K562 (cell line): ENCODE measurements around the gene KBTBD12.

Experiments used
- FOXA3 ChIP-seq, 2 experiments: fragments of 450-650 bp in 1 of 2; sonication (generic) in 1 of 2; formaldehyde crosslinking; IDR thresholded peaks in 1 of 2; conservative IDR thresholded peaks in 1 of 2; 2 replicates each; pipeline versions ENCODE4 v1.4.0 to v1.8.0; 2020 to 2022; ENCODE audit warnings: mild to moderate bottlenecking in 2 of 2, missing genetic modification reagents in 1 of 2
- SMAD3 ChIP-seq: fragments of 450-650 bp; formaldehyde crosslinking; conservative IDR thresholded peaks from 2 replicates; pipeline ENCODE4 v1.4.0; 2020; ENCODE audit warnings: mild to moderate bottlenecking
- TF ChIP-seq, protein P1 (sequence below), 3 experiments: IDR thresholded peaks in 2 of 3; conservative IDR thresholded peaks in 1 of 3; 2 replicates each; pipeline ENCODE4 v1.5.1; 2011 to 2012; ENCODE audit warnings: low read length in 3 of 3, mild to moderate bottlenecking in 3 of 3, control low read depth in 2 of 3, improper control_type of control experiment in 1 of 3, inconsistent platforms in 1 of 3, low read depth in 1 of 3, mixed read lengths in 1 of 3, moderate library complexity in 1 of 3; ENCODE audit not compliant: insufficient read depth in 2 of 3

- TF ChIP-seq FOXA3 (CRISPR knock-in tag; conservative IDR thresholded peaks at IDR 0.05 in 1 of 2, IDR thresholded peaks at IDR 0.05 in 1 of 2) (no peak), SMAD3 (CRISPR knock-in tag) (no peak)
- TF ChIP-seq, protein P1, sequence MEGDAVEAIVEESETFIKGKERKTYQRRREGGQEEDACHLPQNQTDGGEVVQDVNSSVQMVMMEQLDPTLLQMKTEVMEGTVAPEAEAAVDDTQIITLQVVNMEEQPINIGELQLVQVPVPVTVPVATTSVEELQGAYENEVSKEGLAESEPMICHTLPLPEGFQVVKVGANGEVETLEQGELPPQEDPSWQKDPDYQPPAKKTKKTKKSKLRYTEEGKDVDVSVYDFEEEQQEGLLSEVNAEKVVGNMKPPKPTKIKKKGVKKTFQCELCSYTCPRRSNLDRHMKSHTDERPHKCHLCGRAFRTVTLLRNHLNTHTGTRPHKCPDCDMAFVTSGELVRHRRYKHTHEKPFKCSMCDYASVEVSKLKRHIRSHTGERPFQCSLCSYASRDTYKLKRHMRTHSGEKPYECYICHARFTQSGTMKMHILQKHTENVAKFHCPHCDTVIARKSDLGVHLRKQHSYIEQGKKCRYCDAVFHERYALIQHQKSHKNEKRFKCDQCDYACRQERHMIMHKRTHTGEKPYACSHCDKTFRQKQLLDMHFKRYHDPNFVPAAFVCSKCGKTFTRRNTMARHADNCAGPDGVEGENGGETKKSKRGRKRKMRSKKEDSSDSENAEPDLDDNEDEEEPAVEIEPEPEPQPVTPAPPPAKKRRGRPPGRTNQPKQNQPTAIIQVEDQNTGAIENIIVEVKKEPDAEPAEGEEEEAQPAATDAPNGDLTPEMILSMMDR (IDR thresholded peaks at IDR 0.05 in 2 of 3, conservative IDR thresholded peaks at IDR 0.05 in 1 of 3; ENCODE audit: insufficient read depth in 2 of 3, low read depth in 1 of 3, low read length in 3 of 3) = no peak
Measured at GRCh38 chr3:127949446-127950055, 34.5 kb downstream of the KBTBD12 start.
